Suppressor macrophage (primary cell): ENCODE measurements around the gene TMEM117.

Experiments used
- DNase-seq, 4 experiments: peaks; one replicate each; pipeline ENCODE4 v3.0.0-alpha.2; 2020 to 2022
- total RNA-seq, 17 experiments: gene quantifications; one replicate each; lab custom pipeline; 2026; ENCODE audit warnings: mixed read lengths in 6 of 17, inconsistent platforms in 3 of 17; lab: John Stamatoyannopoulos, UW

The TMEM117 gene
- total RNA-seq: 3.5 to 40.0 (median 21.3) reads per million in 17 experiments

DNA sequence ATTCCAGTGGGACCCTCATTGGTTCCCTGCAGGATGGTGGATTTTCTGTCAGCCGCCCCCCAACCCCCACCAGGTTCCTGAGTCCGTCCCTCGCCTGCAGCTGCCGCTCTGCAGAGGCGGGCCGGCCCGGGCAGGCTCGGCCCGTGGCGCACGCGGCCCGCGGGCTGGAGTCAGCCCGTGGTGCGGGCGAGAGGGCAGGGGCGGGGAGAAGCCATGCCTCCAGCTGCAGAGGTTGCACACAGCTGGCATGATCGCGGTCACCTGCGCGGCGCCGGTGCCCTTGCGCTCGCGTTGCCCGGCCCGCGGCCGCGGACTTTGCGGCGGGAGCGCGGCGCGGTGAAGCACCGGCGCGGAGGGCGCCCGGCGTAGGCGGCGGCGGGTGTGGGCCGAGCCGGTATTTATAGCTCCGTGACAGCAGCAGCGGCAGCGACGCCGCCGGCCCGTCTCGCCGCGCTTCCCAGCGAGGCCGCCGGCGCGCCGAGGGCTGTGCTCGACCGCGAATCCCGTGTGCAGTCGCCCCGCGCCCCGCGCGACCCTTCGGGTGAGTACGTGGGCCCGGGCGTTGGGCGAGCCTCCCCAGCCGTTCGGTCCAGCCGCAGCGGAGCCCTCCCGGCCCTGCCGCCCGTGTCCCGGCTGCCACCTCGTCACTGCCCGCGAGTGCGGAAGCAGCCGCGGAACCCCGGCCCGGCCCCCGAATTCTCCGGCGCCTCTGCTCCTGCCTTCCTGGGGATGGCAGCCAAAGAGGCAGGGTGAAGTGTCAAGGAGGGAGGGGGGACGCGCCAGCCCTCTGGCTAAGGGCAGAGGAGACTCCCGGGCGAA is at the start of gene TMEM117:
Gene TMEM117, plus strand, starts transcription at position 426 of the 819 bp plus-strand sequence.
- DNase-seq: peak; percentile 68 to 87 (median 78)

DNA sequence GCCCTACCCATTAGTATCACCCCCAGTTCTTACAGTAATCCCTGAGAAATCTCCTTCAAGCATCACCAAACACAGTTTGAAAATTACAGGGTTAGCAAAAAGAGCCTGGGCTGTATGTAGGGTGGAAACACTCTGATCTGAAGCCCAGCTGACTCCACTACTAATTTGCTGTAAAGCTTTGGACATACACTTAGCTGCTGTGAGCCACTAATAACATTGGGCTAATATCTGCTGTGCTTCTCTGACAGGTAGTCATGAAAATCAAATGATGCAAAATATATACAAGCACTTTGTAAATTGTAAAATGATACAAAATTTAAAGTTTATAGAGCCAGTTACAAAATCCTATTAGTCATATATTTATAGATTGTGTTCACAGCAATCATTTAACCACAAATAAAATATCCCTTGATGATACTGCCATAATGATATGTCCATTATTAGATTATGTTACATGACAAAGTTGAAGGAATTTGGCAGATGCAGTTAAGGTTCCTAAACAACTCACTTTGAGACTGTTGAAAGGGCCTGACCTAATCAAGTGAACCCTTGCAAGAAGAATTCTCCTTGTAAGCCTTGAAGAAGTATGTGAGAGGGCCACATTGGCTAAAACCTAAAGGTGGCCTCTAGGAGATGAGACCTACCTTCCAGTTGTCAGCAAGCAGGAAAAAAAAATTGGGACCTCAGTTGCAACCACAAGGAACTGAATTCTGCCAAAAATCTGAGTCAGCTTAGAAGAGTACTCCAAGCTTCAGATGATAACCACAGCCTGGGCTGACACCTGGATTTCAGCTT is 48.8 kb upstream of the TMEM117 start:
- DNase-seq: no peak

DNA sequence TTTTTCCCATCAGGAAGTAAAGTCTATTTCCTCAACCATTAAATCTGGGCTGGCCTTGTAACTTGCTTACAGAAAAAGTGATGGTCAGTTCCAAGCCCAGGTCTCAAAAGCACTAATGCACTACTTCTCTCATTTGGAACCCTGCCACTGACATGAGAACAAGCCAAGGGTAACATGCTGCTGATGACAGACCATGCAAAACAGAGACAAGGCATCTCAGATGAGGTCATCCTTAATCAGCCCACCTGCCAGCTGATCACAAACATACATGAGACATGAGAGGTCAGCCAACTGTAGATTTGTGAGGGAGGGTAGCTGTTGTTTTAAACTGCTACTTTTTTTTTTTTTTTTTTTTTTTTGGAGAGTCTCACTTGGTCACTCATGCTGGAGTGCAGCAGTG is 45.9 kb upstream of the TMEM117 start:
- DNase-seq: no peak

DNA sequence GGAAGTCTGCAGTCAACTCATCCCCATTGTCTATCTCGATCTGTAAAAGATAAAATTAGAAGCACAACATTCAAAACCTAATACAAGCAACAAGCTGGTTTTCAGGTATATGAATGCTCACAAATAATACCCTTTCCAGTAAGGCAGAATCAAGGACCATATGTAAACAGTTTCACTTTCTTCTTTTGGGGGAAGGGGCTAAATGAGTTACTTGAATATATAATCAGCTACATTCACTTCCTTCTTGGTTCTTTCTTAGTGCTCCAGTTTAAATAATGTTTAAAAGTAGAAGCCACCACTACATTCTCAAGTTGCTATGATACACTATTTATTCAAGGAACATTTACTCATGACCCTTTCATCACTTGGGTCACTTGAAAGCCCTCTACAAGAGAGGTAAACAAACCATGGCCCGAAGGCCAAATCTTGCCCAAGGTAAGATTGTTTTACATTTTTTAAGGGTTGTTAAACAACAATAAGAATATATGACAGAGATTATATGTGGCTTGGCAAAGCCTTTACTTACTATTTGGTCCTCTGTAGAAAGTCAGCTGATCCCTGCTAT is 40.1 kb upstream of the TMEM117 start:
- no peak for DNase-seq

DNA sequence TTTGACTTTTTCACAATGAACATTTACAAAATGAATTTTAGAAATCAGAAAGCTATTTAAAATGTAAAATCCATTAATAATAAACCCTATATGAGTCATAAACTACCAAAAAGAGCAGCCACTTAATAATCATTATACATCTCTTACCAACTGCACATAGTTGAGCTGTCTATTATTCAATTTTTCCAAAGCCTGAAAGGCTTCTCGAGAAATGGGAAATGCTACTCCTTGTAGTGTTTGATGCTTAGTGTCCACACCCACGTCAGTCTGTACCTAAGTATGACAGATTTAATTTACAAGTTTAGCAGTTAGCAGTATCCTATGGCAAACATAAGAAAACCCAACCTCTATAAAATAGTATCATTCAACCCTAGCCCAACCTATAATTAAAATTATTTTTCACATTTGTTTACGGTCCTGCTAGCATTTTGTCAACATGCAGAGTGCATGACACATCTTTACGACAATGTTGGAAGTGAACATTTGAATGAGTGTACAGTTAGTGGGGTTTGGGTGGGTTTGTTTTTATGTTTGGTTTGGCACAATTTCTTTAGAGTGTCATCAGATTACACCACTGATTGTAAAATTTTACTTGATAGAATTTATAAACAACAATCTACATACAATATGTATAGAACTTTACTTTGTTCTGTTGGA is 38.2 kb upstream of the TMEM117 start:
- no peak for DNase-seq

DNA sequence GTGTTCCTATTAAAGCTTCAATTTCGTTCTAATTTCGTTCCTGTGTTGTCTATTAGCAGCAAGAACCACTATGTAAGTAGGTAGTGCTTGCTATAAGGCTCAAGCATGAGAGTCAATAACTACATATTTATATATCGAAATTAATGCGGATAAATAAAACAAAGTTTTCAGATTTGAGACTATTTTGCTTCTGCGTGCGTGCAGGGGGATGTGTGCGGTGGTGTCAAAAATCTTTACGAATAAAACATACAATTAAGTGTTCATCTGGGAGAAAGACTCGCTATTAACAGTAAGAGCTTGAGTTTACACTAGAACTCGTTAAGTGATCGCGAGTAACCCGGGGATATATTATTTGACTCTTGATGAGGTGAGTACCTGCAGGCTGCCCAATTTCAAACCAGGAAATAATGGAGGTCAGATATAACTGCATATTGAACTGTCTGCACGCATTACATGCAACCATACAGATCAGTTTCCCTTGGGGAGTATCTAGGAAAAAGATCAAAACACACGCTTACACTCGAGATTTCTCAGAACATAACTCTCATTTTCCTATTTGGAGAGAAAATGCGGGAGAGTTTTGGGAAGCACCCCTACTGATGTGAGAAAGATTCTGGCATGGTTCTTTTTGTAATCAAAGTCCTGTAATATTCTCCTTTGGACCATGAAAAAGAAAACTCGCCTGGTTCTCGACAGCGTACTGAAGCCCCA is 30.6 kb upstream of the TMEM117 start:
- peak in 1 of 4 experiments; percentile 11 for DNase-seq

DNA sequence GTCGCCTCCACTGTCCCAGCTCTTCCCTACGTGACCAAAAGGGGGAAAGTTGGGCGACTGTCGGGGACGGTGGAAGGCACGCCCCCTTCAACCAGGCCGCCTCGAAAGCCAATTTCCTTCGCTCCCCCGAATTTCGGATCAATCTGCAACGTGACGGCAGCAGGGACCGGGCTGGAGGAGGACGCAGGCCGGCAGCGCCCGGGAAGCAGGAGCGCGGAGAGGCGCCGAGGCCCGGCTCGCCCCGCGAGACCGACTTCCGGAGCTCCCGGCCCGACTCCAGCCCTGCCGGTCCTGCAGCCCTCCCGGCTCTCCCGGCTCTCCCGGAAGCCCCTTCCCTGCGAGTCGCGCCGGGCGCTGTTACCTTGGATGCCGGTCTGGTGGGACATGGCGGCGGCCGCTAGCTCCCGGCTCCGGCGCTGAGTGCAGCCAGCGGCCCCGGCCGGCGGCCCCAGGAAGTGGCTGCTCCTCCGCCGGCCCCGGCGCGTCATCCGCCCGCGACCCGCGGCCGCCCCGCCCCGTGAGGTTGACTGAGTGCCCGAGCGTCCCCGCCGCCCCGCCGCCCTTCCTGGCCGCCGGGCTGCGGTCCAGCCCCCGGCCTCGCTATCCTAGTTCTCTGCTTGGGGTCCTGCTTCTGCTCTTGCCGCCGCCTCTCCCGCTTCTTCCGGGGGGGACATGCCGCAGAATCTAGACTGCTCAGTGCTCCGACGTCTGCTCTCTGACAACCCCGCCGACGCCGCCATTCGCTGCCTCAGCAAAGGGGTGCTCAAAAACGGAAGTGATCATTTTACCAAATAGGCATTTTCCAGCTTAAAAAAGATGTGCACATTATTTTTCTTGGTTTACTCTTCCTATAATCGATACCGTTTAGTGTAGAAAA is 29.8 kb upstream of the TMEM117 start, which contains the start of gene TWF1:
Gene TWF1, minus strand, starts transcription at position 458 of the 877 bp plus-strand sequence. Its CDS starts 72 bp downstream, at position 386.
- peak; percentile 90 to 96 (median 93) for DNase-seq

DNA sequence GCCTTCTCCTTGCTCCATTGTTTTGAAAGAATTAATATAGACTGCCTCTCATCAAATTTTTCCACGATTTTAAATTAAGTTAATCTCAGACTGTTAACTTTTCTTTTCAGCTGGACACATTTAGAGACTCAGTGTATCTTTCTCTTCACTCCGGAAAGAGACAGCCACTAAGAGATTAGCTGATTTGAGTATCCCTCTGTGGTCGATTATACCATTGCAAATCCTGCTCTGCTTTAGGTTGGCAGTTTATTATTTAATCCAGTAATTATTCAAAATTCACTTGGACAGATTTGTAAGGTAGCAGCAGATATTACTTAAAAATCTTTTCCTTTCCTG is 29.2 kb upstream of the TMEM117 start:
- no peak for DNase-seq

DNA sequence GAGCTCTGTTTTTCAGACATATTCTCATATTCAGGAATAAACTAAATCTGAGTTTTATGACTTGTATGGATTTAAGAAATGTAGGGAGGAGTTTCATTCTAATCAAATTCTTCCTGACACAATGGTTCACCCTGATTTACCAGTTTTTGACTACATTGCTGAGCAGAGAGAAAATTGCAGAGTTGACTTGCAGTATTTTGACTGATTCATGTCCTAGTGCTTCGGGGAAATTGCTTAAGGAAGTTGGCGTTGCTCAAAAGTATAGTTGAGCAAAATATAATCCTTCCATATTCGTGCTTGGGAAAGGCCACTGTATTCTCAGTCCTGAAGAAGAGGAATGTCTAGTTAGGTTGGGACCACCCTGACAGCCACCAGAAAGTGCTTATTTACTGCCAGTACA is 28.5 kb upstream of the TMEM117 start:
- peak; percentile 39 to 83 (median 60) for DNase-seq

DNA sequence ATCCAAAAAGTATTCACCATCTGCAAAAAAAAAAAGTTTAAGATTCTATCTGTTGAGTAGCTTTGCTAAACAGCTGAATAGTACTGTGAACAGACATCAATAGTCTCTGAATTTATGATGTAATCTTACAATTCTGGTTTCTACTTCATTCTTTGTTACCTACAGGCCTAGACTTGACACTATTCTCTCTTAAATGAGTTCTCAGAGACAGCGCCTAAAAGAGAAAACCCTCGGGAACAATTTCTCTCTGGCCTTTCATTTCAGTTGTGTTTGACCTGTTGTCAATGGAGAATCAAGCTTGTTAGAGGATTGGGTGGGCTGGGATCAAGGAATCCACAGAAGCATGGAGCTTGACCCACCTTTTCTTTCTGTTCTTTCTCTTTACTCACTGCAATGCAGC is 23.8 kb upstream of the TMEM117 start:
- no peak for DNase-seq

DNA sequence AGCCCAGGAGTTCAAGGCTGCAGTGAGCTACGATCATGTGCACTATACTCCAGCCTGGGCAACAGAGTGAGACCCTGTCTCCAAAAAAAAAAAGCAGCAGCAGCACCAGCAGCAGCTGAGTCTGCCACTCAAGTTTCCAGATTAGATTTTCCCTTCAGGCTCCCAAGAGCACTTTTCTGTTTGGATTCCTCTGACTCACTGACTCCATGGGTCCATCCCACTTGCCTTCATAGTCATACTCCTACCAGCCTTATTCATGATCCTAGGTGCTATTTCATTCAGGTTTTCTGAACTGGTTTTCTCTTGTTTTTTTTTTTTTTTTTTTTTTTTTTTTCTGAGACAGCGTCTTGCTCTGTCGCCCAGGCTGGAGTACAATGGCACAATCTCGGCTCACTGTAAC is 23.0 kb upstream of the TMEM117 start:
- no peak for DNase-seq

DNA sequence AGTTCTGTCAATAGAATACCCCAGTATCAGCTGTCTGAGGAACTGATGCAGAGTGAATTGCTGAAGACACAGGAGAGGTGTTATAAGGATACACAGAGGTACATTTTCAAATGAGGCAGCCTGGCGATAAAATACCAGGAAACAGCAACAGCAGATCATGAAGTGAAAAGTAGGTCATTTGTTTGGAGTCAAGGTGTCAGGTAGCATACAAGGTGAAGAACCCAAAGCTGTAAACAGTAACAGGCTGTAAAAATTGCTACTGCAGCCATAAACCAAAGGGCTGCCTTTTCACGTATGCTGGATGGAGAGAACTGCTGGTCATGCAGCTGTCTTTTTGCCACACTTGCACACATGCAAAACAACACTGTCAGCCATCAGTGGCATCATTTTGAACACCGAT is 20.5 kb upstream of the TMEM117 start:
- DNase-seq: no peak

DNA sequence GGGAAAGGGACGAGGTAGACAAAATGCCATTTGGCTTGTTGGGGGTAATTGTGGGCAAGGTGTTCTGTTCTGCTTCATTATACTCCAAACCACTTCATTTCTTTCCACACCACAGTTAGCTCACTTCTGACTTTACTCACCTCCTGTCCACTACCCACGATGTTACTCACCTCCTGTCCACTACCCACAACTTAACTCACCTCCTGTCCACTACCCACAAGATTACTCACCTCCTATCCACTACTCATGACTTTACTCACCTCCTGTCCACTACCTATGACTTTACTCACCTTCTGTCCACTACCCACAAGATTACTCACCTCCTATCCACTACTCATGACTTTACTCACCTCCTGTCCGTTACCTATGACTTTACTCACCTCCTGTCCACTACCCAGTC is 19.7 kb upstream of the TMEM117 start:
- DNase-seq: no peak

DNA sequence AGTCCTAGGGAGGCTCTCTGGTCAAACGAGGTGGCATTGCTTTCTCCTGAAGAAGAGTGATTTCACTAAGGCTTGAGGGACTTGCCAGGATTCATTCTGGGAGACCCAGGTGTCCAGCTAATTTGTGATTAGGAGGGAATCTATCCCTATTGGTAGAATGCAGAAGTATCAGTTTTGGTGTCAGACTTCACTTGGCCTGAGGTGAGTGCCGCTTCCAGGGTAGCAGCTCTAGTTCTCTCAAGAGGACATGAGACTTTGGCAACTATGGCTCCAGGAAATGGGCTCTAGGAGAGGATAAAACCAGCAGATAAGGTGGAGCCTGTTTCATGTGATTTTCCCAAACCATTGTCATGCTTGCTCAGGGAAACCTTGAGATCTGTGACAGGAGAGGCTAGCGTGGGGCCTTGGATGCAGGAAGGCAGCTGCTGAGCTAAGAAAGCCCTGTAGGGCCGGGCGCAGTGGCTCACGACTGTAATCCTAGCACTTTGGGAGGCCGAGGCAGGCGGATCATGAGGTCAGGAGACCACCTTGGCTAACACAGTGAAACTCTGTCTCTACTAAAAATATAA is 11.6 kb upstream of the TMEM117 start:
- no peak for DNase-seq

DNA sequence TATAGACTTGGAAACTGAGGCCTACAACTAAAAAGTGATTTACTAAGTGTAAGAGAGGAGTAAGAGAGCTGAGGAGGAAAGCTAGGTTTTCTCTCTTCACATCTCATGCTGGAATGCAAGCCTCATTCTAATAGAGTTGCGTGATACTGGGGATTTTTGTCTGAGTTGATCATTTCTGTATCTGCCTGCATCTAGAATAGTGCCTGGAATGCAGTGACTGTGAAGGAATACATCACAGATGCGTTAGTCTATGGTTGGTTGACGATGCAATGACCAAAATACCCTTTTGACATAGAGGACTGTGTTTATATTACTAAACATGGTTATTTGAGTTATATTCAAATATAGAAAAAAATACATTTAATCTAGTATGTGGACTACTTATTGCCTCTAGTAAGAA is 9.2 kb upstream of the TMEM117 start:
- no peak for DNase-seq

DNA sequence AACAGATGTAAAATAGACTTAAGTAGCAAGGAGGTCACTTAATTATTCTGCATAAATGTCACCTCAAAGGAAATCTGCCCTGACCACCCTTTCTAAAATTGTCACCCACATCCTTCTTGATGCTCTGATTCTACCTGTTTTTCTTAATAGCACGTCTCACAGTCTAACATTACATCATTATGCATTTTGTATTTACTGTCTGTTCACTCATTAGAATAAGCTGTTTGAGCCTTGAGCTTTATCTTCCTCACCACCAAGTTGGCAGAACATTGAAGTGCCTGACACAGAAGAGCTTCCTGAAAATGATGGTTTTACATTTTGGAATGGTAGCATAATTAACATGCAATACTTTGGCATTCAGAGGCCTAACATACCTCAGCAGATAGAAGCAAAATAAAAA is 8.8 kb upstream of the TMEM117 start:
- DNase-seq: no peak

DNA sequence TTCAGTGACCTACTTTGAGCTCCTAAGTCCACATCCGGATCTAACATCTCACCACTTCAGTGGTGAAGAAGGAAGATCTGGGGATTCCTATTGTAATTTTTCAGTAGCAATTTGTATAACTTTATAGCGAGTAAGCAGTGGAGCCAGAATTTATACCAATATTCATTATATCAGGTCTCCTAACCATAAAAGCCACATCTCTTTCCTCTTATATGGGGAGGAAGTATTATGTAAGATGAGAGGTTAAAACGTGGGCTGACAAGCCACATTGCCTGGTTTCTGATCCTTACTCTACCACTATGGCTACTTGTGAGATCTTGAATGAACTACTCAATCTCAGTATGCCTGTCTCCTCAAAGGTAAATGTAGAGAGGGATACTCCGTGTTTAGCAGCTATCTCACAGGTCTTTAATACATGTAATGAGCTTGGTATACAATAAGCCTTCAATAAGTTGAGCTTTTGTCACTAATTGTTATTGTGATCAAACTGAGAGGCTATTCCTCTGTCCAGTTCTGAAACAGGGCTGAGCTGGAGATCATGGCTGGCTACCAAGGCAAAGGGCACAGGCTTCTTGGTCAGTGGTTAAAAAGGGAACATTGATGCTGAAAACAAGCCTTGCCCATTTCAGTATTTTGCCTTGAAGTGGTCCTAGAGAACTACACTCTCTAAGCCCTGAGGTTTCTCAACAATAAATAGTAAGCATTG is 3.3 kb upstream of the TMEM117 start:
- peak; percentile 31 to 70 (median 53) for DNase-seq

DNA sequence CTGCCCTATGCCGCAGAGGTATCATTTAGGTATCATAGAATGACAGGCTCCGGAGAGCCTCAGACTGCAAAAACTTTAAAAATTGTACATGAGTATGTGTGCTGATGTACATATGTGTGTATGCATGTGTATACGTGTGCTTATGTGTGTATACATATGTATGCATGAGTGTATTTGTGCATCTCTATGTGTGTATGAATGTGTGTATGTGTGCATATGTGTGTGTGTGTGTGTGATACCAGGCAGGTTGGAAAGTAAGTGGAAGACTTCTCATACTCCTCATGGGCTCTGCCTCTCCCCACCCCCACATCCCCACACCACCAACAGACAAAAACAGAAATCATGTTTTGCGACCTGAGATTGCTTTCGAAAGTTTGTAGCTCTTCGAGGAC is 621 bp upstream of the TMEM117 start:
- no peak for DNase-seq

DNA sequence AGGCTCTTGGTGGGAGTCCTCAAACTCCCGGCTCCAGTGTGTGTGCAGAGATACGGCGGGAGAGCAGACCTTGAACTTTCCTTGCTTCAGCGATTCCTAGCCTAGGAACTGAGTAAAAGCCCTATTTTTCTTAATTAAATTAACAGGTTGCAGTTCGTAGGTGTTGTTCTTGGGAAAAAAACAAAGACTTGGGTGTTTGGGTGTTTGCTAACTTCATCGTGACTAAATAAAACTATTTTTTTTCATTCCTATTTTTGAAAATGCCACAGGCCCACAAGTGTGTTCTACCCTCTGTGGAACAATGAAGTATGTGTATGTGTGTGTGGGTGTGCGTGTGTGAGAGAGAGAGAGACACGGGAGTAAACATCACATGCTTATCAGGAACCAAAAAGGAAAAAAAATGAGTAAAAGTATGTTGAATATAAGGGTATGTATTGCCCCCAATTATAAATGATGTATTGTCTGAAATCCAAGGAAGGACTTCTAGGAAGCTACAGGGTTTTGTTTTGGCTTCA is 651 bp downstream of the TMEM117 start:
- DNase-seq: peak; percentile 44 to 71 (median 61)

DNA sequence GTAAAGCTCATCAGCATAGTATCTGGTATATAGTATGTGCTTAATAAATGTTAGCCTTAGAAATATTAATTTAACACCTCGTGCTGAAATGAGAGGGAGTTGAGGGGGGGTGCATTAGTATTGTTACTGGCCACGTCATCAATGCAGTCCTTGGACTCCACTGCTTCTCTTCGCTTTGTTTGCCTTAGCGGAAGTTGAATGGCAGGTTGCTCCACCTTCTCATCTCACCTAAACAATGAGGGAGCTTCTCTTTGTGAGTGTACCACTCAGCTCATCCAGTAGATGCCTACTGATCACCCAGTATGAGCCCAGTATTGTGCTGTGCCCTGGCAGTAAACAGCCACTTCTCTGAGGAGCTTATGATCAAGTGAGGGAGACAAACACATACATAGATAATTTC is 4.5 kb downstream of the TMEM117 start:
- DNase-seq: no peak
